Transverse colon (tissue), 4 donors: ENCODE results near the gene PDIA2.

Experiments used
- CTCF ChIP-seq, 5 experiments: fragments of 200-600 bp in 3 of 5; fragments of 450-650 bp in 2 of 5; sonication (generic) in 3 of 5; IDR thresholded peaks; 1 replicate in 2 of 5; 2 replicates in 3 of 5; pipeline ENCODE4 v1.5.1; 2016 to 2017; ENCODE audit warnings: antibody characterized with exemption in 5 of 5, inconsistent platforms in 3 of 5, mild to moderate bottlenecking in 2 of 5, moderate library complexity in 1 of 5
- POLR2A ChIP-seq: fragments of 450-650 bp; IDR thresholded peaks from one replicate; pipeline ENCODE4 v1.6.1; 2016; ENCODE audit warnings: antibody characterized with exemption, mild to moderate bottlenecking, moderate library complexity
- POLR2AphosphoS5 ChIP-seq, 3 donors: sonication (generic); formaldehyde crosslinking; IDR thresholded peaks; one replicate each; pipeline ENCODE4 v1.6.1; 2016; ENCODE audit warnings: antibody characterized with exemption in 3 of 3

- no peak for TF ChIP-seq CTCF (IDR thresholded peaks at IDR 0.05)
- no peak for TF ChIP-seq POLR2A
- TF ChIP-seq POLR2AphosphoS5 (IDR thresholded peaks at IDR 0.05), result no peak
Observed at GRCh38 chr16:266258-267164, 16.5 kb upstream of the PDIA2 start.
